ENCODE results near the gene POU5F1.

- TF ChIP-seq CTCF (IDR thresholded peaks at IDR 0.05), result no peak
- TF ChIP-seq POLR2A (IDR thresholded peaks at IDR 0.05), result no peak
- no peak for TF ChIP-seq POLR2AphosphoS5 (IDR thresholded peaks at IDR 0.05)
- no peak for TF ChIP-seq EP300 (IDR thresholded peaks at IDR 0.05)
Measured at GRCh38 chr6:31170987-31171671, 647 bp upstream of the POU5F1 start.
